GM12891 (cell line): ENCODE measurements around the gene SEZ6.

ENCODE experiments used
- PAX5 ChIP-seq: IDR thresholded peaks from 2 replicates; pipeline ENCODE4 v1.6.1; 2011; ENCODE audit warnings: low read length, moderate library complexity, mild to moderate bottlenecking; ENCODE audit not compliant: insufficient read depth, severe bottlenecking
- POLR2A ChIP-seq: IDR thresholded peaks from 2 replicates; pipeline ENCODE4 v1.6.1; 2011; ENCODE audit warnings: low read depth, low read length, control low read depth
- POLR2AphosphoS5 ChIP-seq: IDR thresholded peaks from 2 replicates; pipeline ENCODE4 v1.6.1; 2011; ENCODE audit warnings: low read depth, low read length, control low read depth
- POU2F2 ChIP-seq: IDR thresholded peaks from 2 replicates; pipeline ENCODE4 v1.6.1; 2011; ENCODE audit warnings: low read depth, mild to moderate bottlenecking, control low read depth, low read length, moderate library complexity
- TAF1 ChIP-seq: IDR thresholded peaks from 2 replicates; pipeline ENCODE4 v1.6.1; 2011; ENCODE audit warnings: low read depth, low read length, control low read depth

DNA sequence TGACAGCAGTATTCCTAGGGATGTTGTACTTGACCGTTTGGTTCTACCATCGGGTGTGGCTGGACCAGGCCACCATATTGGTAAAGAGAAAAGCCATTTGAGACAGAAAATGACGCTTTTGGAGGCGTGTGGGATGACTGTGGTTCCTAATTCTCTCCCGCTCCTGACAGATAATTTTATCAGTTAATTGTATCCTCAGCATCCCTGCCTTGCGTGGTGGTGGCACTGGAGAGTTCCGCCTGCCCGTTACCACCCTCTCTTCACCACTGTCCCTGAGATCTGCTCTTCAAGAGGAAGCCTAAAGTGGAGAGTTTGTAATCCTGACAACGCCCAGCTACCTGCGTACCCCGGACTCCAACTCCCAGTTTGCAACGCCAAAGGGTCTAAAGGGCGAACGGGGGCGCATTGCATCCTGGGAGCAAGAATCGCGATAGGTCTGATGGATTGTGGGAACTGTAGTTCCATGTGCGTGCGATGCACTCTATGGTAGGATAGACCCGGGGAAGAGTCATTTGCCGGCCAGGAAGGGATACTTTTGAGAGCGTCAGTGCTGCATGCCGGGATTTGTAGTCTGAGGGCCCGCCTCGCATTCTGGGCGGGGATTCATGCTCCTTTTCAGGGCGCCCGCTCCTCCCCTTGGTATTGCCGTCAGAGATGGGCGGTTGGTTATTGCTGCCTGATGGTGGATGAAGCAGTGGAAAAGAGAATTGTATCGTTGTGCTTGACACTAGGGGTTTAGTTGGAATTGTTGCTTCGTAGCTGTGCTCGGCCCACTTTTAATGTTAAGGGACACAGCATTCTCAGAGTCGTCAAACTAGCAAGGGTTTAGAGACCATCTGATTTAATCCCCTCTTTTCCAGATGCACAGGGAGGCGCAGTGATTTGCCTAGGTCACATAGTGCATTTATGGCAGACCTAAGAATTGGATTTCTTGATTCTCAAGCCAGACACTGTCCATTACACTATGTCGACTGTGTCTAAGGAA is 53.5 kb downstream of the SEZ6 start:
- TF ChIP-seq TAF1 (peak; percentile 18; the same call in 1 of the 2 replicates), POLR2AphosphoS5 (peak; percentile 28; the same call in 1 of the 2 replicates), POLR2A (peak; percentile 60; the same call in 1 of the 2 replicates), PAX5 (no peak), POU2F2 (peak; percentile 70; the same call in 1 of the 2 replicates)
